HUES48 (cell line): ENCODE measurements around the gene PAX5.

ENCODE experiments used
- H3K27ac ChIP-seq: one replicate; pipeline ENCODE4 v1.7.0; 2013; ENCODE audit warnings: low read depth, low read length, inconsistent platforms
- H3K27me3 ChIP-seq: 2 replicates; pipeline ENCODE4 v1.6.1; 2013; ENCODE audit warnings: mild to moderate bottlenecking, low read length; ENCODE audit not compliant: control insufficient read depth, insufficient read depth
- H3K36me3 ChIP-seq: 2 replicates; pipeline ENCODE4 v1.6.1; 2013; ENCODE audit warnings: low read length; ENCODE audit not compliant: control insufficient read depth, insufficient read depth
- H3K4me1 ChIP-seq: 2 replicates; pipeline ENCODE4 v1.6.1; 2013; ENCODE audit warnings: mild to moderate bottlenecking, low read length; ENCODE audit not compliant: control insufficient read depth, insufficient read depth
- H3K4me3 ChIP-seq: 2 replicates; pipeline ENCODE4 v1.5.1; 2013; ENCODE audit warnings: mild to moderate bottlenecking, low read depth, low read length
- H3K9ac ChIP-seq: 2 replicates; pipeline ENCODE4 v1.6.1; 2013; ENCODE audit warnings: mild to moderate bottlenecking, low read depth, low read length, moderate library complexity
- H3K9me3 ChIP-seq: 2 replicates; pipeline ENCODE4 v1.6.1; 2013; ENCODE audit warnings: low read length; ENCODE audit not compliant: control insufficient read depth, insufficient read depth

The PAX5 gene

GRCh38 chr9:36928670-36929349 lies 105.3 kb downstream of the PAX5 start:
- H3K9me3 ChIP-seq = no peaks in the 10 kb centered on the region
- no peaks in the 10 kb centered on the region for H3K36me3 ChIP-seq
- no peaks in the 10 kb centered on the region for H3K4me1 ChIP-seq
- H3K27ac ChIP-seq = no peak overlapping the region
- H3K4me3 ChIP-seq = no peak overlapping the region
- H3K9ac ChIP-seq = no peak overlapping the region
- H3K27me3 ChIP-seq = no peaks in the 10 kb centered on the region

DNA sequence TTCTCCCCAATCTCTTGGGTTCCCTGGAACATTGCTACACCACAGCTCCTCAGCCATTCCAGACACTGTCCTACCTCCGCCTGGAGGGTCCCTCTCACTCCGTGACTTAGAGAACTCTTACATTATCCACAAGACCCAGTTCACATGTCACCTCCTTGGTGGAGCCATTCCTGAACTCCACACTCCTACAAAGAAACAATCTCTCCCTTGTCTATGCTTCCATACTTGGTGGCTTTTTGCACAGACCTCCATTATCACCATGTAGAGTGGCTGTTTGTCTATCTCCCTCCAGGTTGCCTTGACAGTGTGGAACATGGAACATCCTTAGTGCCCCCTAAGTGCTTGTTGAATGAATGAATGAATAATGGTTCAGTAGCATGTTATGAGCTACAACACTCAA lies 105.9 kb downstream of the PAX5 start:
- H3K9ac ChIP-seq = no peak overlapping the region
- H3K27me3 ChIP-seq = no peaks in the 10 kb centered on the region
- H3K9me3 ChIP-seq = no peaks in the 10 kb centered on the region
- no peak overlapping the region for H3K4me3 ChIP-seq
- H3K4me1 ChIP-seq = no peaks in the 10 kb centered on the region
- no peak overlapping the region for H3K27ac ChIP-seq
- no peaks in the 10 kb centered on the region for H3K36me3 ChIP-seq

DNA sequence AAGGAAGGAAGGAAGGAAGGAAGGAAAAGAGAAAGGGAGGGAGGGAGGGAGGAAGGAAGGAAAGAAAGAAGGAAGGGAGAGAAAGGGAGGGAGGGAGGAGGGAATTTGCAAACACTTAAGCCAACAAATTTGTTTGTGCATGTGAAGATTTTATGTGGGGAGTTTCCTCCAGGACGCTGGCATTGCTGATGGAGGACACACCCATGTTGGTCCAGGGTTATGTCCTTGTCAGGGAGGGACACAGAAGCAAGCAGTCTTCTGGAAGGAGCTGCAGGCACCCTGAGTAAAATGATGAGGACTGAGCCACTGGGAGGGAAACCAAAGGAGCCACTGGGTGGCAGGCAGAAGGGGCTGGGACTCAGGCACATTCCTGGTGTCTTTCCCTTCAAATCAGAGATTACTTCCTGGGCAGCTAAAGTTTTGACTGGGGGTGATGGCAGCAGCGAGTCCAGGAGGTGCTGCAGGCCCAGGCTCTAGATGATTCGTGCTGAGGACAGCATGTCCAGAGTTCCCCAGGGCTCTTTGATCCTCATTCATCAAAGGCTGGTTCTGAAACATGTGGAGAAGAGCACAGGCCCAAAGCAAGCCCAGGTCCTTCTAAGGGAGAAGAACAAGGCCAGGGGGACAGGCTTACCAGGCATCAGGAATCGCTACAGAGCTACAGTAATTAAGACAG lies 109.2 kb downstream of the PAX5 start:
- H3K4me1 ChIP-seq = no peaks in the 10 kb centered on the region
- H3K9ac ChIP-seq = no peak overlapping the region
- no peaks in the 10 kb centered on the region for H3K27me3 ChIP-seq
- H3K27ac ChIP-seq = no peak overlapping the region
- no peaks in the 10 kb centered on the region for H3K9me3 ChIP-seq
- no peak overlapping the region for H3K4me3 ChIP-seq
- no peaks in the 10 kb centered on the region for H3K36me3 ChIP-seq

DNA sequence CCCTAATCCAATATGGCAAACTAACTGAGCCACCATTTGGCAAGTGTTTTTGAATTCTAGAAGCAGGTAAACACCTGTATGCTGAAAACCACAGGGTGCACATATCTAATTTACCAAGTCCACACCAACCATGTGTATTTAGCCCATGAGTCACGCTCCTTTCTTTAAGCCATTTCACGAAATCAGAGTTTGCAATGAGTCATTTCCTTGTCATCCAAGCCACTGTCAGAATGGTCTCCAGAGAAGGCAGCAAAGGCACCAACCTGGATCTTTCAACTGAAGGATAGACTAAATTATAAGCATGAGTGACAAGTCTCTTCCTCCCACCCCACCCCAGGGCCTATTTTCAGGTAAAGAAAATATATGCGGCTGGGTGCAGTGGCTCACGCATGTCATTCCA lies 110.0 kb downstream of the PAX5 start:
- H3K9ac ChIP-seq = no peak overlapping the region
- no peaks in the 10 kb centered on the region for H3K36me3 ChIP-seq
- no peaks in the 10 kb centered on the region for H3K27me3 ChIP-seq
- no peaks in the 10 kb centered on the region for H3K4me1 ChIP-seq
- no peak overlapping the region for H3K4me3 ChIP-seq
- peak overlapping the region; percentile 66 for H3K27ac ChIP-seq
- H3K9me3 ChIP-seq = no peaks in the 10 kb centered on the region

GRCh38 chr9:36923025-36923625 lies 110.9 kb downstream of the PAX5 start:
- Histone ChIP-seq H3K4me1 (no peaks in the 10 kb centered on the region), H3K36me3 (no peaks in the 10 kb centered on the region), H3K9ac (no peak overlapping the region), H3K9me3 (no peaks in the 10 kb centered on the region), H3K27me3 (no peaks in the 10 kb centered on the region), H3K27ac (no peak overlapping the region), H3K4me3 (no peak overlapping the region)

- H3K27ac ChIP-seq = no peak overlapping the region
Measured at GRCh38 chr9:36922548-36922947, 111.5 kb downstream of the PAX5 start.

GRCh38 chr9:36914212-36914577 lies 119.9 kb downstream of the PAX5 start:
- Histone ChIP-seq H3K4me3 (no peak overlapping the region), H3K36me3 (no peaks in the 10 kb centered on the region), H3K27me3 (no peaks in the 10 kb centered on the region)

More at GRCh38 chr9:36922548-36922947, 111.5 kb downstream of the PAX5 start:
- Histone ChIP-seq H3K27me3 (no peaks in the 10 kb centered on the region), H3K4me1 (no peaks in the 10 kb centered on the region), H3K9ac (no peak overlapping the region), H3K9me3 (no peaks in the 10 kb centered on the region), H3K36me3 (no peaks in the 10 kb centered on the region), H3K4me3 (no peak overlapping the region)

DNA sequence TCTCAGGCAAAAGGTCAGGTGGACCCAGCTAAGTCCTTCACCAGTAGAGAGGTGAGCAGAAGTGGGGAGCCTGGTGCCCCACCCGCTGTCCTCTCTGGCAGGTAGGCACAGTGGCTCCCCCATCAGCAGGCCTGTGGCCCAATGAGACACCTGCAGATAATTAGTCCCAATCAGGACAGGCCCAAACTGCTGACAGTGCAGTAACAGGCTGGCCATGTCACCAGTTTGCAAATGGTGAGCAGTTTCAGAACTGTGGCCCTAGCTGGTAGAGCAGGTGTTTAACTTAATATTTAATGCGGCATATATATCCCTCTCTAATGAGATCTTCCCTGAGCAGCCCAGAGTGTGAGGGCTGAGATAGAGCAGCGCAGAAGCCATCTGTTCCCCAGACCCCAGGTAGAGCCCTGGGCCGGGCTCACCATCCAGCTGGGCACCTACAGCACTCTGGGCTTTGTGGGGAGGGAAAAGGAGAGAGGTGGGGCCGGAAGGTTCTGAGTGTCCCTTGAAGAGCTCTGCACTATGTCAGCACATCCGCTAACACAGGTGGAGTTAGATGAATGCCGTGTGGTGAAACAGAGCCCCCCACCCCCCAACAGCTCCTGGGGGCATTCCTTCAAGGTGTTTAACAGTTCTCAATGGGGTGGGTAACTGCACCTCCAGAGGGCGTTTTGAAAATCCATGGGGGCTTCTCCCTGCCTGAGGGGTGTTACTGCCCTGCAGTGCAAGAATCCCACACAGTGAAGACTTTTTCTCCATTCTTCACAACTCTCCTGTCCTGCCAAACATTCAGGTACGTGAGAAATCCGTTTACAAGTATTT lies 120.5 kb downstream of the PAX5 start:
- Histone ChIP-seq H3K27ac (no peak overlapping the region), H3K9me3 (no peaks in the 10 kb centered on the region), H3K4me1 (no peaks in the 10 kb centered on the region), H3K9ac (no peak overlapping the region), H3K4me3 (no peak overlapping the region), H3K36me3 (no peaks in the 10 kb centered on the region), H3K27me3 (no peaks in the 10 kb centered on the region)

More at GRCh38 chr9:36914212-36914577, 119.9 kb downstream of the PAX5 start:
- Histone ChIP-seq H3K4me1 (no peaks in the 10 kb centered on the region), H3K27ac (no peak overlapping the region), H3K9me3 (no peaks in the 10 kb centered on the region), H3K9ac (no peak overlapping the region)

DNA sequence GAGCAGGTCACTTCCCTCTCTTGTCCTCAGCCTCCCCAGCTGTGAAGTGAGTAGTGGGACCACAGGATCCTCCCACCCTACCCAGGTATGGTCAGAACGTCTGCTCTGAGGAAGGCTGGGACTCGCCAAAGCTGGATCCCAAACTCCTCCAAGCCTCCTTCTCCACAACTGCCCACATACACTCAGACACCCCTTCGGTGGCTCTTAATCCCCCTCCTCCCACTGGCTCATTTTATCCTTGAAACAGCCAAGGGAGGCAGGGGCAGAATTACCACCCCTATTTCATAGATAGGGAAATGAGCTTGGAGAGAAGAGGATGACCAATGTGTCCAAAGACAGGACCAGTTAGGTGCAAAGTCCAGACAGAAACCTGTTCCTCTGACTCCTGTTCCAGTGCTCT lies 121.4 kb downstream of the PAX5 start:
- no peaks in the 10 kb centered on the region for H3K27me3 ChIP-seq
- no peaks in the 10 kb centered on the region for H3K36me3 ChIP-seq

GRCh38 chr9:36911601-36912412 lies 122.3 kb downstream of the PAX5 start:
- no peak overlapping the region for H3K4me3 ChIP-seq
- peaks cover 6% of the 10 kb centered on the region; the same call in 1 of the 2 replicates for H3K4me1 ChIP-seq
- no peaks in the 10 kb centered on the region for H3K36me3 ChIP-seq
- H3K27me3 ChIP-seq = no peaks in the 10 kb centered on the region
- no peak overlapping the region for H3K27ac ChIP-seq
- H3K9ac ChIP-seq = no peak overlapping the region
- H3K9me3 ChIP-seq = no peaks in the 10 kb centered on the region

More for the DNA sequence above, 121.4 kb downstream of the PAX5 start:
- H3K4me3 ChIP-seq = no peak overlapping the region
- H3K27ac ChIP-seq = no peak overlapping the region
- H3K9me3 ChIP-seq = no peaks in the 10 kb centered on the region
- H3K4me1 ChIP-seq = no peaks in the 10 kb centered on the region
- no peak overlapping the region for H3K9ac ChIP-seq
